ENCODE data around the gene EEF2K.
A peak's percentile ranks its signal among the peaks of the same experiment; 100 is the strongest.

- no peak for TF ChIP-seq MTA1 (CRISPR knock-in tag; IDR thresholded peaks at IDR 0.05; ENCODE audit: borderline replicate concordance)
- no peak; a peak in 1 of 4 replicates for TF ChIP-seq POLR2A (IDR thresholded peaks at IDR 0.05; ENCODE audit: insufficient read depth in 1 of 2, low read depth in 2 of 2, low read length in 2 of 2)
- peak; percentile 61; the same call in 1 of the 2 replicates for TF ChIP-seq ZNF263 (CRISPR knock-in tag; IDR thresholded peaks at IDR 0.05)
- TF ChIP-seq ZSCAN21 (CRISPR knock-in tag; IDR thresholded peaks at IDR 0.05; ENCODE audit: borderline replicate concordance), result no peak
- TF ChIP-seq ZBED4 (CRISPR knock-in tag; IDR thresholded peaks at IDR 0.05; ENCODE audit: borderline replicate concordance), result no peak
- no peak for TF ChIP-seq ZNF451 (CRISPR knock-in tag; IDR thresholded peaks at IDR 0.05)
- TF ChIP-seq GMEB1 (CRISPR knock-in tag; IDR thresholded peaks at IDR 0.05; ENCODE audit: borderline replicate concordance), result no peak
- TF ChIP-seq ZNF331 (CRISPR knock-in tag; IDR thresholded peaks at IDR 0.05), result no peak
- TF ChIP-seq ZC3H4 (CRISPR knock-in tag; IDR thresholded peaks at IDR 0.05; ENCODE audit: borderline replicate concordance), result no peak
- no peak for TF ChIP-seq ZNF530 (CRISPR knock-in tag; IDR thresholded peaks at IDR 0.05; ENCODE audit: low read depth)
- TF ChIP-seq ZNF225 (CRISPR knock-in tag; IDR thresholded peaks at IDR 0.05), result no peak
- TF ChIP-seq, protein P1, sequence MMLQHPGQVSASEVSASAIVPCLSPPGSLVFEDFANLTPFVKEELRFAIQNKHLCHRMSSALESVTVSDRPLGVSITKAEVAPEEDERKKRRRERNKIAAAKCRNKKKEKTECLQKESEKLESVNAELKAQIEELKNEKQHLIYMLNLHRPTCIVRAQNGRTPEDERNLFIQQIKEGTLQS (CRISPR knock-in tag; IDR thresholded peaks at IDR 0.05), result no peak
These were observed 118.9 kb downstream of the EEF2K start for GRCh38 chr16:22324787-22325597.

All from HepG2 (cell line).